NCI-H524 (cell line): ENCODE results near the gene ARHGAP1.
A peak's percentile ranks its signal among the peaks of the same experiment; 100 is the strongest.
"Not testable (repeated sequence)": the region's sequence is repeated elsewhere in the genome, so short reads cannot be mapped to it uniquely, and the experiment has no call there.

Source experiments
- DNase-seq, 2 experiments: peaks; one replicate each; lab custom pipeline; 2025; lab: John Stamatoyannopoulos, UW

The ARHGAP1 gene

GRCh38 chr11:46673713-46674462 is 26.5 kb downstream of the ARHGAP1 start:
- no peak for DNase-seq

DNA sequence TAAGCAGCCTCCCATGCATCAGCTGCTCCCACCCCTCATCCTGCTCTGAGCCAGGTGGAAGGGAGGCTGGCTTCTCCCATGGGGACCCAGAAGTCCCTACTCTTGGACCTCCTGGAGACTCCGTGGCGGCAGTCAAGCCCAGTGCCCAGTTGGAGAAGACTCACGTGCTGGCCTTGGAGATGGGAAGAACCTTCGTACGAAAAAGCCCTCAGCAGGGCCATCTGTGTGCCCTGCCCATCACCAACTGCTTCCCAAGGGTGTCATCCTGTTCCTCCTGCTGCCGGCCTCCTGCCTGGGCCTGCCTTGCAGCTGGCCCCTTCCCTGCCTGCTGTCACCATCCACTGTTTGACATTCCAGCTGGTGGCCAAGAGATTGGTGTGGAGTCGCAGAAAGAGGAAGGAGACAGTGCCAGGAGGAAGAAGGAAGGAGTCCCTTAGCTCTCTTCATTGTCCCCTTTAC is 28.0 kb downstream of the ARHGAP1 start:
- DNase-seq = peak in 1 of 2 experiments; percentile 57

GRCh38 chr11:46671958-46672315 is 28.5 kb downstream of the ARHGAP1 start:
- no peak for DNase-seq

DNA sequence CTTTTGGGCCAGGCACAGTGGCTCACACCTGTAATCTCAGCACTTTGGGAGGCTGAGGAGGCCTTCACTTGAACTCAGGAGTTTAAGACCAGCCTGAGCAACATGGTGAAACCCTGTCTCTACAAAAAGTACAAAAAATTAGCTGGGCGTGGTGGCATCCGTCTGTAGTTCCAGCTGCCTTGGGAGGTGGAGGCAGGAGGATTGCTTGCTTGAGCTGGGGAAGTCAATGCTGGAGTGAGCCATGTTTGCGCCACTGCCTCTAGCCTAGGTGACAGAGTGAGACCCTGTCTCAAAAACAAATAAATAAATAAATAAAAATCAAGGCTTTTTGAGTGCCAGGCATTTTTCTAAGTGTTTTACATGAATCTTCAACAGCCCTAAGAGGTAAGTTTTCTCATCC is 29.9 kb downstream of the ARHGAP1 start:
- not testable (repeated sequence) for DNase-seq

DNA sequence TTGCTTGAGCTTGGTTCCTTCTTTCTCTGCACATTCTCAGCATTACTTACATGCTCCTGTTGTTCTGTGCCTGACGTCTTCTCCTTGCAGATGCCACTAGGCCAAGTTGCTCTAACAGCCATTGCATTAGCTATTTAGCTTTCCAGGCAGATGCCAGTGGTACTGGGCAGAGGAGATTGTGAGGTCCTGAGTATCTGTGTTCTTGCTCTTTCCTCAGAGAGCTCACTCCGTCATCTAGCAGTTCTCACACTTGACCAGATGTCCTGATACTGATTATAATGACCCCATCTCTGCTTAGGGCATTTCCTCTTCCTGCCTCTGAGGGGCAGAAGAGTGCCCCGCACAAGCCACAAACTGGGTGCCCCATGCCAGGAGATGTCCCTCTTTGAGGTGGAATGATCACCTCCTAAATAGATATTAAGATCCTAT is 30.7 kb downstream of the ARHGAP1 start:
- DNase-seq = peak in 1 of 2 experiments; percentile 30

- DNase-seq = no peak
Measured at GRCh38 chr11:46668480-46669085, 31.8 kb downstream of the ARHGAP1 start.

DNA sequence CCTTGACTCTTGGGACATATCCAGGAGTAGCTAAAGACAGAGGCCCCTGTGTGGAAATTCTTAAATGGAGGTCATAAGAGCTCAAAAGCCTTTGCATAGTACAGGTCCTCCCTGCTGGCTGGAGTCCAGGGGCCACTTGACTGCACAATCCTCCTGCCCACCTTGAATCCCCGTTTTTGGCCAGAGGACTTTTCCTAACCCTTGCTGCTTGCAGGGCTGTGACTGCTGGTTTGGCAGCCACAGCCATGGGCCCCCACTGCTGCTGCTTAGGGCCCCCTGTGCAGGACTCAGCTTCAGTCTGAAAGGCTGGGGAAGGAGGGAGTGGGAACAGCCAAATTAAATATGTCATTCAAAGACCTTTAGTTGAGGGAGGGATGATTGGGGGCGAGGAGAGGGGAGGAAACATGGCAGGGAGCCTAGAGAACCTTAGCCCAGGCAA is 33.4 kb downstream of the ARHGAP1 start:
- DNase-seq = no peak

DNA sequence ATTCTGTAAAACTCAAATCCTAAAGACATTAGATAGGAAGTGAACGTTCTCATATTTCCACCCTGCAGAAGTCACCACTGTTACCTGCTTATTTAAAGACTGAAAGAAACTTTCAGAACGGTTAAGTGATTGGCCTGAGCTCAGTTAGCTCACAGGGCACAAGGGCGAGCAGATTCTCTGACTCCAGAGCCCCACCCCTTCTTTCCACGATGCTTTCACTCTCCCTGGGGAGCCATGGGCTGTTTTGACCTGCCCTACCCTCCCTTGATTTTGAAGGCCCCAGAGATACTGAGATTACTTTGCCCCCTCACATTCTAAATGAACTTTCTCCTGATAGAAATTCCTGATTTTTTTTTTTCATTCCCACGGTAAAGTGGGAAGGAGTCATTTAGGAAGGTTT is 33.9 kb downstream of the ARHGAP1 start:
- DNase-seq = no peak

- no peak for DNase-seq
Measured at GRCh38 chr11:46665356-46665755, 35.1 kb downstream of the ARHGAP1 start.

- no peak for DNase-seq
Measured at GRCh38 chr11:46664612-46665011, 35.8 kb downstream of the ARHGAP1 start.

- DNase-seq = no peak
Measured at GRCh38 chr11:46663277-46663940, 37.0 kb downstream of the ARHGAP1 start.

- DNase-seq = no peak
Measured at GRCh38 chr11:46662366-46662765, 38.1 kb downstream of the ARHGAP1 start.

- no peak for DNase-seq
Measured at GRCh38 chr11:46661836-46662235, 38.6 kb downstream of the ARHGAP1 start.

- DNase-seq = no peak
Measured at GRCh38 chr11:46659908-46660307, 40.5 kb downstream of the ARHGAP1 start.

- no peak for DNase-seq
Measured at GRCh38 chr11:46658259-46658658, 42.2 kb downstream of the ARHGAP1 start.

- no peak for DNase-seq
Measured at GRCh38 chr11:46657186-46657585, 43.2 kb downstream of the ARHGAP1 start.

DNA sequence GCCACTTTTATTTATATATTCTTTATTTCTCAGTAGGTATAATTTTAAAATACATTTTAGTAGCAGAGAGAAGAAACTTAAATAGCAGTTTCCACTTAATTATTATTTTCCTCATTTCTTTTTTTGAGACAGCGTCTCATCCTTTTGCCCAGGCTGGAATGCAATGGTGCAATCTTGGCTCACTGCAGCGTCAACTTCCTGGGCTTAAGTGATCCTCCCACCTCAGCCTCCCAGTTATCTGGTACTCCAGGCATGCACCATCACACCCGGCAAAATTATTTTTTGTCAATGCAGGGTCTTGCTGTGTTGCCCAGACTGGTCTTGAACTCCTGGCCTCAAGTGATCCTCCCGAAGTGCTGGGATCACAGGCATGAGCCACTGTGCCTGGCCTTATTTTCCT is 44.8 kb downstream of the ARHGAP1 start:
- no peak for DNase-seq

GRCh38 chr11:46649180-46649738 is 51.2 kb downstream of the ARHGAP1 start:
- DNase-seq = no peak

DNA sequence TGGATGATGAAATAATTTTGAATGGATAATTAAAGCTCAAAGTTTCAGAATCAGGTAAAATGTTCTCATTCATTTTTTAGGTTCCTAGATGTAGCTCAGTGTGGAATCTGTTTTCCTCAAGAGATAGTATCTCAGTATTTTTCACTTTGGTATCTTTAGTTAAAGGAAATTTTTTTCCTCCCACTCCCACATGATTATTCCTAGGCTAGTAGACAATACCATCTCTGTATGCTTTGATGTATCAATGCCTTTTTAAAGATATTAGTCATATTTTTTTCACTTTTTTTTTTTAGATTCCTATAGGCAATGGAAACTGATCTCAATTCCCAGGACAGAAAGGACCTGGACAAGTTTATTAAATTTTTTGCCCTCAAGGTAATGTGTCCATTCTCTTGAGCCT is 56.4 kb downstream of the ARHGAP1 start:
- DNase-seq = no peak

- DNase-seq = no peak
Measured at GRCh38 chr11:46643531-46643930, 56.9 kb downstream of the ARHGAP1 start.

- no peak for DNase-seq
Measured at GRCh38 chr11:46642627-46643335, 57.6 kb downstream of the ARHGAP1 start.

DNA sequence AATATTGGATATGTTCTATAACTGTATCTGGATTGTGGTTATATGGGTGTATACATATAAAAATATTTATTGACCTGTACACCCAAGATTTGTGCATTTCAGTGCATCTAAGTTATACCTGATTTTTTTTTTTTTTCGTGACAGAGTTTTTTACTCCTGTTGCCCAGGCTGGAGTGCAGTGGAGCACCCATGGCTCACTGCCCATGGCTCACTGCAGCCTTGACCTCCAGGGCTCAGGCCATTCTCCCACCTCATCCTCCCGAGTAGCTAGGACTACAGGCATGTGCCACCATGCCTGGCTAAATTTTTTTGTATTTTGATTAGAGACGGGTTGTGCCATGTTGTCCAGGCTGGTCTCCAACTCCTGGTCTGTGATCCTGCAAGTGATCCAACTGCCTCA is 58.8 kb downstream of the ARHGAP1 start:
- no peak for DNase-seq
